Body of pancreas (tissue), 4 donors: Measurements from ENCODE around the gene TRPV6.

Source experiments
- CTCF ChIP-seq, 7 experiments: fragments of 450-650 bp in 4 of 7; fragments of 200-600 bp in 3 of 7; sonication (generic) in 3 of 7; IDR thresholded peaks; one replicate each; pipeline ENCODE4 v1.5.1; 2016 to 2019; ENCODE audit warnings: antibody characterized with exemption in 7 of 7
- POLR2A ChIP-seq, 3 donors: fragments of 450-650 bp; IDR thresholded peaks; one replicate each; pipeline ENCODE4 v1.6.1; 2016; ENCODE audit warnings: antibody characterized with exemption in 3 of 3, mild to moderate bottlenecking in 2 of 3

- TF ChIP-seq POLR2A (IDR thresholded peaks at IDR 0.05) (no peak), CTCF (IDR thresholded peaks at IDR 0.05) (no peak)
Observed at GRCh38 chr7:142879060-142879459, 6.5 kb downstream of the TRPV6 start.
